Colonic mucosa (tissue), 4 donors: ENCODE data around the gene TNNI2. TPM values are rescaled to one million over a fixed set of nuclear protein-coding genes. Genes with fewer than 3 reads are reported as not detected.

Source experiments
- DNase-seq: peaks from one replicate; pipeline ENCODE4 v3.0.0-alpha.2; 2020
- H3K27ac ChIP-seq: fragments of 200-600 bp; one replicate; pipeline ENCODE4 v1.8.0; 2021
- H3K27me3 ChIP-seq: fragments of 200-600 bp; one replicate; pipeline ENCODE4 v1.8.0; 2021
- H3K36me3 ChIP-seq: fragments of 200-600 bp; one replicate; pipeline ENCODE4 v1.8.0; 2021
- H3K4me1 ChIP-seq: fragments of 200-600 bp; one replicate; pipeline ENCODE4 v1.8.0; 2021; ENCODE audit warnings: mild to moderate bottlenecking
- H3K4me3 ChIP-seq: fragments of 200-600 bp; one replicate; pipeline ENCODE4 v1.8.0; 2021
- H3K9ac ChIP-seq, 2 donors: one replicate each; pipeline ENCODE4 v1.7.0; 2013; ENCODE audit warnings: control low read depth in 2 of 2, low read depth in 2 of 2, low read length in 2 of 2
- H3K9me3 ChIP-seq: fragments of 200-600 bp; one replicate; pipeline ENCODE4 v1.8.0; 2021
- CTCF ChIP-seq: fragments of 200-600 bp; IDR thresholded peaks from one replicate; pipeline ENCODE4 v1.8.0; 2022; ENCODE audit warnings: antibody characterized with exemption, mild to moderate bottlenecking
- intact Hi-C: fragments of 100-400 bp; cut with DNase I; formaldehyde crosslinking; loops from one replicate; pipeline ENCODE4 v1.14.1; 2022
- total RNA-seq, 2 donors: library from RNA; stranded (reverse); fragmentation: NEBNext Ultra II Directional in 1 of 2; extraction: Animal tissue kit (Norgen Biotek cat#: 25700) in 1 of 2; gene quantifications; one replicate each; pipeline ENCODE4 v1.2.1, GENCODE V29; 2021
- donor health status: healthy.
- donor health status: DM: no; HTN: no; CAD: no.
- donor health status: DM: no; HTN: no; CAD: no.

TNNI2 gene
- total RNA-seq, 2 donors from 2014 or later, result 0.94 TPM; not detected in 1

GRCh38 chr11:1852271-1852876, 13.6 kb downstream of the TNNI2 start:
- H3K9ac ChIP-seq, result peak overlapping the region in 1 of 2 donors; percentile 19
- H3K4me1 ChIP-seq, result no peaks in the 10 kb centered on the region
- DNase-seq, result no peak
- intact Hi-C loops, result no loop called here
- peak overlapping the region; percentile 57 for H3K27ac ChIP-seq
- H3K9me3 ChIP-seq, result no peaks in the 10 kb centered on the region
- no peaks in the 10 kb centered on the region for H3K36me3 ChIP-seq
- no peaks in the 10 kb centered on the region for H3K27me3 ChIP-seq
- TF ChIP-seq CTCF, result no peak
- peak overlapping the region; percentile 38 for H3K4me3 ChIP-seq

- Histone ChIP-seq H3K9me3 (no peaks in the 10 kb centered on the region), H3K36me3 (no peaks in the 10 kb centered on the region), H3K4me3 (peak within 1 kb of the TSS; percentile 38), H3K27ac (peak within 1 kb of the TSS; percentile 60), H3K9ac (peak within 1 kb of the TSS; percentile 43 to 81), H3K27me3 (no peaks in the 10 kb centered on the region), H3K4me1 (no peaks in the 10 kb centered on the region)
- DNase-seq, result no peak
- intact Hi-C loops, result no loop called here
- no peak for TF ChIP-seq CTCF
Observed at GRCh38 chr11:1852877-1853276, 14.1 kb downstream of the TNNI2 start, which contains the start of gene LSP1. Gene LSP1 (plus strand): TSS chr11:1853084. CDS start chr11:1853145, 61 bp downstream.

- DNase-seq, result no peak
- H3K4me3 ChIP-seq, result peak overlapping the region; percentile 38
- TF ChIP-seq CTCF, result no peak
- H3K36me3 ChIP-seq, result no peaks in the 10 kb centered on the region
- intact Hi-C loops, result no loop called here
- H3K9ac ChIP-seq, result peak overlapping the region; percentile 43 to 81
- H3K4me1 ChIP-seq, result no peaks in the 10 kb centered on the region
- H3K27ac ChIP-seq, result peak overlapping the region; percentile 60
- no peaks in the 10 kb centered on the region for H3K27me3 ChIP-seq
- H3K9me3 ChIP-seq, result no peaks in the 10 kb centered on the region
Observed at GRCh38 chr11:1853376-1854131, 14.8 kb downstream of the TNNI2 start.

GRCh38 chr11:1854132-1854948, 15.6 kb downstream of the TNNI2 start:
- intact Hi-C loops, result no loop called here
- no peaks in the 10 kb centered on the region for H3K36me3 ChIP-seq
- no peaks in the 10 kb centered on the region for H3K27me3 ChIP-seq
- H3K27ac ChIP-seq, result no peak overlapping the region
- no peaks in the 10 kb centered on the region for H3K9me3 ChIP-seq
- no peaks in the 10 kb centered on the region for H3K4me1 ChIP-seq
- peak overlapping the region; percentile 38 for H3K4me3 ChIP-seq
- H3K9ac ChIP-seq, result peak overlapping the region; percentile 43 to 81
- no peak for TF ChIP-seq CTCF
- no peak for DNase-seq
